Activated CD4-positive, alpha-beta T cell treated with anti-CD3 and anti-CD28 coated beads, Interleukin-2, amount 50 U/mL, for 1 hour (primary cell): ENCODE data around the gene FAM78B.

ENCODE experiments used
- DNase-seq: peaks from one replicate; pipeline ENCODE4 v3.0.0-alpha.2; 2020

FAM78B gene

DNA sequence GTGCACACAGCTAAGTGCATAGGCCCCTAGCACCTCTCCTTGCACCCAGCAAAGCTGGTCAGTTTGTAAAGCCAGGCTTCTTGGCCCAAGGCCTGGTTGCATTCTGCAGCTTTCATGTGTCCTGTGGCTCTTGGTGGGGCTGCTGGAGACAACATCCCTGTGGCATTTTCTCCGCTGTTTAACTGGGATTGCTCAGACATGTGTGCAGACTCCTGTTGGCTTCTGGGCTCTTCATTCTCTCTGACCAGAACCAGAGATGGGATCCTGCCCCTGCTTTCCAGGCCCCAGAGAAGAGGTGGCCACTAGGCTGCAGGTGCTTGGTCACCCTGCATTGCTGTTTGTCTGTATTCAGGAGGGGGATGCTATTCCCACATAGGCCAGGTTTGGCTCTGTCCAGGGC is 50.8 kb downstream of the FAM78B start:
- DNase-seq = no peak

DNA sequence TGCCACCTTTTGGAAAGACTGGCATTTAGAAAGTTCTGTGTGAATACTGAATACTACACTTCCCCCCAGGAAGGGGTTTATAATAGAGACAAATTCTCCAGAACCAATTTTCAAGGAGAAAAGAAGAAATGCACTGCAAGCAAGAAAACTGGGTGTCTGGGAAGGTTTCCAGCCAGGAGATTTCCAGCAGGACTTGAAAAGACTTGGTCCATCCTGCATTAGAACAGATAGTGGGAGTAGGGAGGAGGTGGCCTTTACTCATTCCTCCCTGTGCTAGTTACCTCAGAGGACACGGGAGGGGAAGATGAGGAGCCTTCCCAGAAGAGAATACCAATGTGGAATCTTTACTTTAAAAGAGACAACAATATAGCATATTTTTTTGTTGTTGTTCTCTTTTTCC is 52.4 kb downstream of the FAM78B start:
- no peak for DNase-seq

DNA sequence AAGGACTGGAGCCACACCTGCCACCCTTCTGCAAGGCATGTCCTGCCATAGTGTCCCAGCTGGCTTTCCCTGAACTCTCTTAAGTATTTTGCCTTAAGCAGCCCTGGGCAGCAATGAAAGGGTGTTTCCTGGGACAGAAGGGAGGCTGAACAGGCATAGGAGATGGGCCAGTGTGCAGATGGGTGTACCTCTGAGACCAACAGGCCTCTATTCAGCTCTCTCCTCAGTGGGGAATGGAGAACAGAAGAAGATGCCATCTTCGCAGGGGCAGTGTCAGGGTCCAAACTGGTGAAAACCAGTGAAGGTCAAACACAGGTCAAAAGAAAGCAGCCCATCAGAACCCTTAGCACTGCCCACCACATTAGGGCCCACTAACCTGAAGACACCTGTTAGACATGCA is 53.2 kb downstream of the FAM78B start:
- DNase-seq = no peak

DNA sequence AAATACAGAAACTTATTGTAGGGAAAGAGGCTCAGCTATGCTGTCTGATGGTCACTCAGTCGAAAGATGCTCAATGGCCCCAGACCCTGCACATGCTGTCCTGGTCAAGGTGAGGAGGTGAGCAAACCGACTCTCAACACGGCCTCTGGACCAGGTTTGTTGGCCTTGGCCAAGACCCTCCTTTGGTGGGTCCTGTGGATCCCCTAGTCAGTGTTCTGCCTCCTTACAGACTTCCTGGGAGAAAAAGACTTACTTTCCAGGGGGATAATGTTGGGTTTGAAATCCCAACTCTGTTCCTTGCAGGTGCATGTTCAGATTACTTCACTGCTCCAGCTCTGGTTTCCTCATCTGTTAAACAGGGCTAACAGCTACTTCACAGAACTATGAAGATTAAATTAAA is 53.8 kb downstream of the FAM78B start:
- no peak for DNase-seq

DNA sequence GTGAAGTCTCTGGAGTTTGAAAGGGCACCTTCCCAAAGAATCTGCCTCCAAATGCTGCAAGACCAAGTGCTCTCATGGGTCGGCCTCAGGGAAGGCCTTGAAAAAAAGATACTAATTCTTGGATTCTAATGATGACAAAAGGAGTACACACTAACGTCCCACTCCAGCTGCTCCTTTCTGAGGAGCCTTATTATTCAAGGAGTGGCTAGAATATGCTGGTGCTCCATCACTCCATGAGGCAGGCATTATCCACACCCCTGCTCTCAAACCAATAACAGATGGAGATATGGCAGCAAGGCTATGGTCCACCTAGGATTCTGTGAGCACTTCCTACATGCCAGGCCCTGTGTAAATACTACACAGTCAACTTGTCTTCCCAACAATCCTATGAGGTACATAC is 54.4 kb downstream of the FAM78B start:
- no peak for DNase-seq

DNA sequence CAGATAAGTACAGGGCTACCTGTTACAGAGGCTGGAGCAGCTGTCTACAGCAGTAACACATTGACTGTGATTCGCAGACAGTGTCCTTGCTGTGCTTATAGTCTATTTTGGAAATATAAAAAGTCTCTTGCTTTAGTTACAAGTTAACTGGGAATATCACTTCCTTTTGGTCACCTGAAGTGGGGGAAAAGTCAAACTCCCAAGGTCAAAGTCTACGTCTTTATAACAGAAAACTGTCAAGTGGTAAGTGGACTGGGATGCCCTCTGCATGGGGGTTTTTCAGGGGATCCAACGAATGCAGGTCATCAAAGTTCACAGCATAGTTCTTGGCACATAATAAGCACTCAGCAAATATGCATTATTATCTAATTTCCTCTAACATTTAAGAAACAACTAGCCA is 55.4 kb downstream of the FAM78B start:
- DNase-seq = no peak

DNA sequence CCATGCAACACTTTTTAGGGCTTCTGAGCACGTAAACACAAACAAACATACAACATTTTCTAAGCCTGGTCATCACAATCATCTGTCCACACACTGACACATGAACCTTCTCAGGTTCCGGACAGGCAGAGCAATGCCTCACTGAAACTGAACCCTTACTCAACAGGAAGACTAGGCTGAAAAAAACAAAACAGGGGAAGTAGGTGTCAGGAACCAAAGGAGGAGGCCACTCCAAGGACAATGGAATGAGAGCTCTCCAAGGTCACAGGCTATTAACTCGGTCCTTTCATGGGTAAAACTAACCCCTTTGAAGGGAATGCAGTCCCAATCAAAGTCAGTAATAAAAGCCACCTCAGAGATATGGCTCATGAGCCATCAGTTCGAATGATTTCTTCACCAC is 76.6 kb downstream of the FAM78B start:
- DNase-seq = no peak

DNA sequence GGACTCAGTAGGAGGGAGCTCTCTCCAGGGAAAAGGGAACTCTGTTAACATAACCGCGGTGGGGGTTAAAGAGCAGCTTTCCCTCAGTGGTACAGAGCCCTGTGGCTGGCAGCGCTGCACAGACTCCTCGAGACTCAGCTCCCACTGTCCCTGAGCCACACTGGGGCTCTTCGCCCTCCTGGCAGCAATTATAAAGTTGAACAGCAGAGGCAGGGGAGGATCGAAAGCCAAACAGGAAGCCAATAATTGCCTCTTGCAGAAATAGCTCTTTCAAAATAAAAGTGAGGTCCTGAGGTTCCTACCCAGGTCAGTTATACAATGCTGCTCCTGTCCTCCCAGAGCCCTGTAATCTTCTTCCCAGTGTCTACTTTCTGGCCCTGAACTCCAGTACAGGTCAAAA is 77.0 kb downstream of the FAM78B start:
- DNase-seq = no peak

DNA sequence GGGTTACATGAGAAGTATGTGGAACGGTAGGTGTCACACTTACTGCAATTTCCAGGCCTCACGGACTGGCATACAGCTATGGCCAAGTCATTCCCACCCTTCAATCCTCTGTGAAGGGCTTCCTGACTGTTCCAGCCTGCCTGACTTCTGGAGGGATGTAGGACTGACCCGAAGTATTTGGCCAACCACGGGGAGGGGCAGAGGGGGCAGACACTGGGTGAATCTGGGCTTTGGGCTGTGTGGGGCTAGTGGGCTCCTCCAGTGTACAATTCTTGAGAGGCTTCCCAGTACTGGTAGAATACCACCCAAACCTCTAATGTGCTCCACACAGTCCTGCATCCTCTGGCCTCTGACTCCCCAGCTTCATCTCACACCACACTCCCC is 78.2 kb downstream of the FAM78B start:
- DNase-seq = no peak

DNA sequence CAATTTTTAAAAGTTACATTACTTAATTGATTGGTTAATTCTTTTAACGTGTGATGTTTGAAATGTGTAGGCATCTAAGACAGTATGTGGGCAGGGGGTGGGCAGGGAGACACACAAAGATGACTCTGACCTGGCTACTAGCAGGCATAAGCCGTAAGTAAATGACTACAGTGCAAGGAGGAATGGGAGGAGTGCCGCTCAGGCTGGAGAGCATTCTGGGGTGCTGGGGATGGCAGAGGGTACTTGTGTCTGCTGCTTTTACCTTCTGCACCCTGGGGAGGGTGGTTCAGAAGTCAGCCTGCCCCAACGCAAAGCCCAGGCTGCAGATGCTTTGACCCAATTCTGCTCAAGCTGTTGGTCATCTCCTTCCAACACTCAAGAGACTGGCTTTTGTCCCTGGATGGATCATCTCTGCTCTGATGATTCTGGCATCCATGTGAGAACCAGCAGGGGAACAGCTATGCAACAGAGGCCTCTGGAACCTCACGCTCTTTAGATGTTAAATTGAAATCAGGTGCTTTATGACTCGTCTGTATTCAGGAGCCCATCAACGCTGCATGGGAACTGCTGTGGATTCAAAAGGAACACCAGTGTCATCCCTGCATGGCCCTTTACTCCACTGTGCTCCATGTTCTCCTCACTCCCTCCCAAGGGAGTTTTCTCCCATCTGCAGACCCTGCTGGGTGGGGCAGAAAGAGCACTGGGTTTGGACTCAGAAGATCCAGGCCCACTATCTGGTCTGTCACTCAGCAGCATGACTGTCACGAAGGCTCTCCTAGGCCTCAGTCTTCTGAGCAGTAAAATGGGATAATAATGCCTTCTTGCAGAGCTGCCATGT is 78.8 kb downstream of the FAM78B start:
- no peak for DNase-seq

DNA sequence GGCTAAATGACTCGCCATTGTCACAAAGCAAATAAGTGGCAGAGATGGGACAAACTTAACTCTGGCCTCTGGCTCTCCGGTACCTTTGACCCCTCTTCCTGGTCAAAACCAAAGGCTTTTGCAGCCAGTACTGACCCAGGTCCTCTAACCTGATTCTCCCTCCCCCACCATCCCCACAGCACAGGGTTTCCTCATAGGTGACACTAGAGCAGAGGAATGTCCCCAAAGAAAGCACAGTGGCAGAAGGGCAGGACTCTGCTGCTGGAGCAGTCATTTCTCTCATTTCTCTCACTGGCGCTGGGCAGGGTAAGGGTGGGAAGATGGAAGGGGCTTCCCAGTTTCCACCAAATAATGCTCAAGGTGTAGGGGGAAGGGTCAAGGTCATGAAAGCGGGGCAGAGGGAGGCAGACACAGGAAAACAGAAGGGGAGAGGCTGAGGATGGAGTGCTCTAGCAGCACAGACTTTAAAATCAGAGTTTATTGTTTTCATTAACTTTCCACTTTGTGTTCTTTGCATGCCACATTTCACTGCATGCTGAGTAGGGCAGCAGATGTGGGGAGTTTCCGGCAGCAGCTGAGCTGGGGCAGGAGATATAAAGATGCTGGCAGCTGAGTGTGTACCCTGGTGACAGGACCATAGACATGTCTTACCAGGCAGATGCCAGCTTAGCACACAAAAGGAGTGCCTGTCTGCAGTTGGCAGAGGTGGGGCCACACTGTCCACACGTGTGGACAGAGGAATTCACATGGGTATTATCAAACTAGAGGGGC is 80.5 kb downstream of the FAM78B start:
- no peak for DNase-seq

DNA sequence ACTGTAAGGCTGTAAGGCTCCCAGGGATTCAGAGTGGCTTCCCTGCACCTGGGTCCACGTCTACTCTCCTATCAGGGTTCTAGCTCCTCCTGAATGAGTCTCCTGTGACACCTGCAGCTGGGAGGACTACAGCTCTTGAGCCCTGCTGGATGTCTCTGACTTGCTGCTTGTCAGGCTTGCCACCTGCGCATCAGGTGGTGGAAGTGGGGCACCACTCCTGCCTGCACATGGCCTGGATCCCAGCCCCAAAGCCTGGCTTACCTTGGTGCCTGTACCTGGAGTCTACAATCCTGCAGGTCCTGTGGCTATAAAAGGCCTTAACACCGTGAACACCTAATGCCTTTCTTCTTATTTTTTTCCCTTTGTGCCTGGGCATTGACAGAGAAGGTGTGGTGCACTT is 82.2 kb downstream of the FAM78B start:
- no peak for DNase-seq

DNA sequence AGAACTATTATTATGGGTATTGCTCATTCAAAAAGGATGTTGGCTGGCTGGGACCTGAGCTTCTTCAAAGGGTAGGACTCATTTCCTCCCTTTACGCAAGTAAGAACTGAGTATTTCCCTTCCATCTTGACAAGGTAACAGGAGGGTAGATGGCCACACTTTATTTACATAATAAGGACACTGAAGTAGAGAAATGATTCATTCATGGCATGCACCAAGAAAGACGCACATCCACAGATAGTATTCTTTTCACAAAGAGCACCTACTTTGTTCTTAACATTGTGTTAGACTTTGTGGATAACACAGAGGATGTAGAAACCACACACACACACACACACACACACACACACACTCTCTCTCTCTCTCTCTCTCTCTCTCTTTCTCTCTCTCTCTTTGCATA is 82.9 kb downstream of the FAM78B start:
- DNase-seq = no peak

DNA sequence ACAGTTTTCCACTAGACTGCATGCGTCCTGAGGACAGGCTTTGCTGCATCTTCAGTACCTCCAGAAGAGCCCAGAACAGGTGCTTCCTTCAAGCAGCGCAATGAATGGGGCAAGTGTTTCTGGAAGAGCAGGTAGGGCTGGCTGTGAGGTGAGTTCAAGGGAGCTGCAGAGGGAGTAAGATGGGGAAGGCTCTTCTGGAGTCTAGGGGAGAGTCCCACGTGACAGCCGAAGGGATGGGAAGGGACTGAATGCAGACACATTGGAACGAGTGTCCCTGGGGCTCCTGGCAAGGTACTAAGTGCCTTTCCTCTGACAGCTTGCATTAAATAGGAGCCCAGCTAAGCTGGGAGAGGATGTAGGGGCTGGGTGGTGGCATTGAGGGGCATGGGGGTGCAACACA is 84.2 kb downstream of the FAM78B start:
- no peak for DNase-seq

DNA sequence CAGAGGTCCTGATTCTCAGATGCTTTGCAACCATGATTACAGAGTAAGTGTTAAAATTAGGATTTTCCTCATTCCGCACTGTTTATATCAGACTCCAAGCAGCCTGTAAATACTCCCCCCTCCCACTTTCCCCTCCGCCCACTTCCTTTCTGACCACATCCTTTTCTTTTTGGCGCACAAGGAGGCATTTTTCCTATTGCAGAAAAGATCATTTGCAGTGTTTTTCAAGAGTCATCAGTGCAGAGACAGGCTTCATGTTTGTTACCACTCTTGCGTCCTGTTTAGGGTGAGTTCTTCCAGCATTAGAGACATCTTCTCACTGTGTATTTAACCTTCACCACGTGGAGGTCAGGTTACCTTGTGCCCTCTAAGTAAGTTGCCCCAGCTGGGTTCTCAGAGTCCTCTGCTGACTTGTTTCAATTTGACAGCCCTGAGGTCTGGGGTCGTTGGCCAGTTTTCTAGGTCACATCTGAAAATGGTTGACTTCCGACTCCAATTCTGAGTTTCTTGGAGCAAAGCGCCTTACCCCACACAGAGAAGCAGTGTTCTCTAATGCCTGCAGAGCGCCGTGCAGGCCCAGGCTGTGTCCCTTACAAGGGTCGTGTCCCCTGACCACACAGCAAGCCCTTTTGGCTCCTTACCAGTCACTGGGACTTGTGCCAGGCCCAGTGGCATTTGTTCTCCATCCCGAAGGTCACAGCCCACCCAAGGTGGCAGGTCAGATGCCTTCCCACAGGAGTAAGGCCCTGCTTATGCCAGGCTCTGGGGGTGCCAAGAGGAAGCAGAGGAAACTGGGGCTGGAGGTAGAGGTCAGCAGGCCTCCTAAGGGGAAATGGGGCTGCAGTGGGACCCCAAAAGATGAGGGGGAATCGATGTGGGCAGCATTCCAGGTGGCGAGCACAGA is 85.6 kb downstream of the FAM78B start:
- DNase-seq = no peak

DNA sequence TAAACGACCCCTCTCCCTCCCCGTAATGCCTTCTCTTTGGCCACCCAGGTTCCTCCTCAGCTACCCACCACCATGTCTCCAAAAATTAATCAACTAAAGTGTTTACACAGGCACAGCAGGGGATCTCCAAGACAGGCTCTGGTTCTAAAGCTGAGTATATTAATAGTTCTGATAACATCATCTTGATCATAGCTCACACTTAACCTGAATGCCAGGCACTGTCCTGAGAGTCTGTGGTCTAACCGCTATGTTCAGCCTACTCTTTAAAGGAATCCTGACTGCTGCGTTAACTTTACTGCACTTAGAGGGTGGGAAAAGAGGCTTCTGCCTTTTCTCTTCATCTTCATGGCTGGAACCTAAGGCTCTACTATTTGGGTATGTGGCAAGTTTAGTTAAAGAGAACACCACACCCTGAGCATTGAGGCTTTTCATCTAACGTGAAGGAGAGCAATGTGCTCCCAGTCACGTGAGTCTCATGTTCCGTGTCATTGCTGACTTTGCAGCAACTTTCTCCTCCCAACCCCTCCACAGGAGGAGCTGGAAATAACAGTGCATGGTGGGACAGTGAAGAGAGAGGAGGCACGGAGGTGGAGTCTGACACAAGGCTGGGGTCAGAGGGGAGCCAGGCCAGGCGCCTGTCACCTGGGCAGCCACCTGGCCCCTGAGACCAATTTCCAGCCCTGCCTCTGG is 86.4 kb downstream of the FAM78B start:
- DNase-seq = no peak

DNA sequence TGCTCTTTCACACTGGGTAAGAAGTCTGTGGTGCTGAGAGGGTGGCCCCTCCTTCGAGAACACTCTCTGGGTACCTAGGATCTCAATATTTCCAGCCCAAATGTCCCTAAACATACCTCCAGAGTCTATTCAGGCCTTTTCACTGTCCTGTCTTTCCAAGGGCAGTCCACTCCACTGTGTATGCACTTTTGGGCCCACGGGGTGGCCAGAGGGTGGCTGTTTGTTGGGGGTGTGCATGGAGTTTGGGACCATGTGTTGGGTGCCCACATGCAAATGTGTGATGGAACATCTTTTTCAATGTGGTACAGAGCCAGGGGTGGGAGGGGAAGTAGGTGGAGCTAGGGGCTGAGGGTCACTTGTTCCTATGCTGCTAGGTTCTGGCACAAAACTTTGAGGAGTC is 87.5 kb downstream of the FAM78B start:
- no peak for DNase-seq

DNA sequence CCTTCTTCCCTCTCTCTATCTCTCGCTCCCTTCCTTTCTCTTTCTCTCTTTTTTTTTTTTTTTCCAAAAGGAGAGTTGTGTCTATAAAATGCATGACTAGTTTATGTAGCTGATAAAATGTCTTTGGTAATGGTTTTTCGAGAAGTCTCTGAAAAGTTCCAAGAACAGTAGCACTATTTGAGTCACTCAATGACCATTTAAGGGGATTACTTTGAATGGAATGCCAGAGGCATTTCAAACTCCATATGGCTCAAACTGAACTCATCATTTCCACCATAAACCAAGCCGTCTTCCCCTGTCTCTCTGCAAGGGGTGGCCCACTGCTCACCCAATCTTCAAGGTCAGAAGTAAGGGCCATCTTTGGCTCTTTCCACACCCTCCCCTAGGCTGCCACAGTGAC is 93.3 kb downstream of the FAM78B start:
- no peak for DNase-seq

DNA sequence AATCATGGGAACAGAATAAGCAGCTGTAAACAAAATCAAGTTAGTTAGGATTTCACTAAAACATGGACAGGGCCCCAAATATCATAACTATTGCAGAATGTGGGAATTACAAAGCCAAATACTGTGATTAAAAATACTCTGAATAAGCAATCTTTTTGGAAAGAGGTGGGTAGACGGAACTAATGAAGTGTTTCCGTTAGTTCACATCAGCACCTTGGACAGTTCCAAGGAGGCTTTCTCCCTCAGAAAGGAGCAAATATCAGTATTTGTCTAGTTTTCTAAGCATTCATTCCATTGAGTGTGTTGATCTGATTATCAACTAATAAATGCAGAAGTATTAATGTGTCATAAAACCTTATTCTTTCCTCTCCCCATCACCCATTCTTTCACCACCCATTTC is 97.4 kb downstream of the FAM78B start:
- no peak for DNase-seq

DNA sequence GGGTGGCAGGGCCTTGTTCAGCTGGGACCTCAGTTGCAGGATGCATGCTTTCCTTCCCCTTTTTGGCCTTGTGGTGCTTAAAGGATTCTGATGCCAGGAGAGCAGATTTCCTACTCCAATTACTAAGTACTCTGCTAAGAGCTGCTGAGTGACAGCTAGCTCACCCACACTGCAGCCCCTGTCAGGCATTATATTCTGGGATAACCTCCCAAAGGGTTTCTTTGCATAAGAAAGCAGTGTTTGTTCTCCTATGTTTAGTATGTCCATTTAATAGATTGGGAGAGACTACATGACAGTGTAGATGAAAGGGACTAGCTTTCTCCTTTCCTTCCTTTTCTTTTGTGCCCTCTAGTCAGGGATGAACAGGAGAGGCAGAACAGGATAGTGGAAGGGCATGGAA is 100.7 kb downstream of the FAM78B start:
- DNase-seq = no peak

DNA sequence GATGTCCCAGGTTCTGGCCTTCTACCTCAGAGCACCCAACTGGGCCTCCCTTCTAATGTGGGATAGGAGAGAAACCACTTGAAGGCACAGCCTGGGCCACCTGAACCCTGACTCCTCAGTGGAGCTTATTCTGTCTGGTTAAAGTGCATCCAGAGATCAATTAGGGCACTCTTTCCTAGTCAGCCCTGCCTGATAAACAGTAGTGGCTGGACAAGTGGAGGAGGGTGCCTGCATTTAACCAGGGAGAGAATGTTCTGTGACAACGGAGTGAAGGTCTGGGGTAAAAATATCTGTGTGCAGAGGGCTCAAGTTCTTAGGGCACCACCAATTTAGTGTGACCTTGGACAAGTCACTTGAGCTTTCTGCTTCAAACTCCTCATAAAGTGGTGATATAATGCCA is 101.8 kb downstream of the FAM78B start:
- DNase-seq = no peak

DNA sequence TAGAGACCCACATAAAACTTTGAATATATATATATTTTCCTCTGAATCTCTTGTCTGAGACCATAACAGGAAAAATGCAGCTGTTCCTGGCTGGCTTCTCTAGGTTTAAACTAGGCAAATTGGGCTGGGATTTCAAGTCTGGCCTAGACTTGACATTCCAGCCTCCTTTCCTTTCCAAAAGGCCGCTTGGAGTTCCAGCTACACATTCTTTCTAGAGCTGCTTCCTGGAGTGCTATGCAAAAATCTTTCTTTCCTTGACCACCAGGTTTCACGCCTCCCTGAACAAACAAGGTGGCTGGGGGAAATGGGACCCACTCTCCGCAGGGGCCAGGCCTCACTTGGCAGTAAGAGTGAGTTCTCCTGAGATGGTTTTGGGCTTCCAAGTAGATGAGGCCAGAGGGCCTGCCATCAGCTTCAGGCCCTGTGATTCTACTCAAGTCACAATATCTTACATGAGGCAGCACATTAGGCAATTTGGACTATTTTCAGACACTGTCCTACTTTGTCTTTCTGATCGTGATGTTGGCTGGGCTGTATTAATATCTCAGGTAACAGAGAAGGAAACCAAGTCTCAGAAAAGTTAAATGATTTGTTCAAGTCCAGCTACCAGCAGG is 102.4 kb downstream of the FAM78B start:
- no peak for DNase-seq
